Measurements from ENCODE around the gene ANGPTL2. TPM values are rescaled to one million over a fixed set of nuclear protein-coding genes. Genes with fewer than 3 reads are reported as not detected.

Gene ANGPTL2
- total and polyA plus RNA-seq, 2 of the 4 experiments (the other 2 are of a cell fraction): 9.5 to 25.1 TPM

DNA sequence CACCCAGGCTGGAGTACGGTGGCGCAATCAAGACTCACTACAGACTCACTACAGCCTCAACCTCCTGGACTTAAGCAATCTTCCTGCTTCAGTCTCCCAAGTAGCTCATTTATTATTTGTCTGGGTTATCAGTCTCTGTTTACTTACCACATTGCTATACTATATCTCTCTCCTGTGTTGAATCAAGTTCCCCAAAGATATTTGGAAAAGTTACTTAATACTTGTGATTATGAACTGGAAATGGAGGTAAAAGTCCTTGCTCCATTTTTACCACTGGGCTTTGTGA lies 55.6 kb downstream of the ANGPTL2 start:
- Histone ChIP-seq H3K27ac (ENCODE audit: insufficient read depth, low read length) (no peak overlapping the region), H2BK15ac (ENCODE audit: low read depth, low read length) (no peak overlapping the region), H3K79me1 (ENCODE audit: low read depth in 1 of 2, low read length in 2 of 2) (no peaks in the 10 kb centered on the region; a peak in 1 of 4 replicates), H3K4me2 (ENCODE audit: low read depth, low read length) (peak overlapping the region; percentile 5; the same call in 1 of the 2 replicates), H3K14ac (replicated peaks; ENCODE audit: low read depth, low read length) (no peak overlapping the region; the same call in 1 of the 2 replicates), H2AK5ac (ENCODE audit: low read depth, low read length) (no peak overlapping the region), H3K9ac (ENCODE audit: low read depth, low read length) (no peak overlapping the region), H3K18ac (ENCODE audit: low read depth, low read length) (no peak overlapping the region), H3K36me3 (ENCODE audit: control insufficient read depth, insufficient read depth, low read length) (no peaks in the 10 kb centered on the region), H2BK5ac (ENCODE audit: low read depth, low read length, poor library complexity, severe bottlenecking) (peak overlapping the region; percentile 7), H4K91ac (ENCODE audit: insufficient read depth, low read depth, low read length) (no peak overlapping the region), H2BK120ac (ENCODE audit: low read depth, low read length) (no peak overlapping the region), H3K27me3 (ENCODE audit: control insufficient read depth, insufficient read depth, low read length) (no peaks in the 10 kb centered on the region), H3K4me1 (ENCODE audit: control insufficient read depth, insufficient read depth, low read length) (peaks cover 12% of the 10 kb centered on the region), H3K4me3 (ENCODE audit: insufficient read depth, low read depth, low read length) (no peak overlapping the region), H2AFZ (replicated peaks; ENCODE audit: low read length, poor library complexity) (no peak overlapping the region), H3K9me1 (ENCODE audit: insufficient read depth, low read length) (peaks cover 14% of the 10 kb centered on the region), H4K5ac (ENCODE audit: low read depth, low read length) (no peak overlapping the region), H3K4ac (ENCODE audit: low read depth, low read length) (no peak overlapping the region), H4K8ac (ENCODE audit: low read depth in 2 of 2, low read length in 2 of 2) (no peak overlapping the region), H3K23ac (ENCODE audit: low read depth, low read length) (no peak overlapping the region), H2BK20ac (ENCODE audit: low read depth, low read length) (no peak overlapping the region), H3K56ac (ENCODE audit: extremely low read depth, insufficient read depth, low read length) (no peak overlapping the region), H4K20me1 (ENCODE audit: insufficient read depth, low read length) (no peaks in the 10 kb centered on the region), H3K9me3 (ENCODE audit: control insufficient read depth, insufficient read depth, low read length) (peaks cover 1% of the 10 kb centered on the region; the same call in 1 of the 2 replicates), H2AK9ac (replicated peaks; ENCODE audit: low read depth, low read length, poor library complexity) (no peak overlapping the region)
- WGBS, 2 experiments (ENCODE audit: extremely low coverage in 2 of 2, insufficient read length in 1 of 2): no CpG with 5 or more reads among the region's 2 CpGs
- intact Hi-C loops (cut with micrococcal nuclease): no loop called here
- no peak for TF ChIP-seq RAD21 (IDR thresholded peaks at IDR 0.05; ENCODE audit: low read length)
- TF ChIP-seq POLR2A (IDR thresholded peaks at IDR 0.05; ENCODE audit: low read depth, low read length): no peak
- peak; percentile 93 for TF ChIP-seq CEBPB (IDR thresholded peaks at IDR 0.05; ENCODE audit: low read depth, low read length)
- ChIA-PET CTCF (interaction anchor here (0.9 kb wide), 1 partner anchor 132 kb away, joined by 3 read pairs; no protein-coding TSS in a partner anchor), POLR2A (ENCODE audit: unreplicated experiment) (no interaction called here)
- ATAC-seq (ENCODE audit: low read depth) (peak; percentile 84), DNase-seq (peak; percentile 79)
- dilution Hi-C loops (cut with HindIII; ENCODE audit: low sequenced_read_pairs, unreplicated experiment): no loop called here
- BruUV-seq (replicated peaks): no TSS peak
- in situ Hi-C loops (cut with MboI; ENCODE audit: low sequenced_read_pairs): no loop called here
